ENCODE measurements around the gene RAI14. TPM values are rescaled to one million over a fixed set of nuclear protein-coding genes. Genes with fewer than 3 reads are reported as not detected.

Gene RAI14
- total RNA-seq, 4 donors from 2014 or later: 45.8 to 143 (median 80.5) TPM

DNA sequence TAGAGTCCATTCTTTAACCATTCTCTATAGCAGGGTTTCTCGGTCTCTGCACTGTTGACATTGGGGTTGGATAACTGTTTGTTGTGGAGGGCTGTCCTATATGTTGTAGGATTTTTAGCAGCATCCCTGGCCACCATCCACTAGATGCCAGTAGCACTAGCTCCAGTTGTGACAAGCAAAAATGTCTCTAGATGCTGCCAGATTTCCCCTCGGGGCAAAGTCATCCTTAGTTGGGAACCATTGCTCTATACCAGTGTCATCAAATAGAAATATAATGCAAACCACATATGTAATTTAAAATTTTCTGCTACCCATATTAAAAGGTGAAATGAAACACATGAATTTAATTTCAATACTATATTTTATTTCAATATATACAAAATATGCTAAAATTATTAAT is 185.7 kb downstream of the RAI14 start:
- Histone ChIP-seq H3K27me3 (no peaks in the 10 kb centered on the region), H3K27ac (no peak overlapping the region), H3K4me3 (no peak overlapping the region), H3K9me3 (no peaks in the 10 kb centered on the region), H3K4me1 (peaks cover 0 to 7% (median 0%) of the 10 kb centered on the region in 3 donors), H3K36me3 (no peaks in the 10 kb centered on the region)
- TF ChIP-seq, protein P1, sequence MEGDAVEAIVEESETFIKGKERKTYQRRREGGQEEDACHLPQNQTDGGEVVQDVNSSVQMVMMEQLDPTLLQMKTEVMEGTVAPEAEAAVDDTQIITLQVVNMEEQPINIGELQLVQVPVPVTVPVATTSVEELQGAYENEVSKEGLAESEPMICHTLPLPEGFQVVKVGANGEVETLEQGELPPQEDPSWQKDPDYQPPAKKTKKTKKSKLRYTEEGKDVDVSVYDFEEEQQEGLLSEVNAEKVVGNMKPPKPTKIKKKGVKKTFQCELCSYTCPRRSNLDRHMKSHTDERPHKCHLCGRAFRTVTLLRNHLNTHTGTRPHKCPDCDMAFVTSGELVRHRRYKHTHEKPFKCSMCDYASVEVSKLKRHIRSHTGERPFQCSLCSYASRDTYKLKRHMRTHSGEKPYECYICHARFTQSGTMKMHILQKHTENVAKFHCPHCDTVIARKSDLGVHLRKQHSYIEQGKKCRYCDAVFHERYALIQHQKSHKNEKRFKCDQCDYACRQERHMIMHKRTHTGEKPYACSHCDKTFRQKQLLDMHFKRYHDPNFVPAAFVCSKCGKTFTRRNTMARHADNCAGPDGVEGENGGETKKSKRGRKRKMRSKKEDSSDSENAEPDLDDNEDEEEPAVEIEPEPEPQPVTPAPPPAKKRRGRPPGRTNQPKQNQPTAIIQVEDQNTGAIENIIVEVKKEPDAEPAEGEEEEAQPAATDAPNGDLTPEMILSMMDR (IDR thresholded peaks at IDR 0.05): no peak
- TF ChIP-seq POLR2A (IDR thresholded peaks at IDR 0.05) (no peak), POLR2AphosphoS5 (IDR thresholded peaks at IDR 0.05) (no peak)
- 87 to 93% methylated on average over 2 of the region's 2 CpGs for WGBS, 2 donors (ENCODE audit: low coverage in 1 of 2)
- no peak for ATAC-seq

DNA sequence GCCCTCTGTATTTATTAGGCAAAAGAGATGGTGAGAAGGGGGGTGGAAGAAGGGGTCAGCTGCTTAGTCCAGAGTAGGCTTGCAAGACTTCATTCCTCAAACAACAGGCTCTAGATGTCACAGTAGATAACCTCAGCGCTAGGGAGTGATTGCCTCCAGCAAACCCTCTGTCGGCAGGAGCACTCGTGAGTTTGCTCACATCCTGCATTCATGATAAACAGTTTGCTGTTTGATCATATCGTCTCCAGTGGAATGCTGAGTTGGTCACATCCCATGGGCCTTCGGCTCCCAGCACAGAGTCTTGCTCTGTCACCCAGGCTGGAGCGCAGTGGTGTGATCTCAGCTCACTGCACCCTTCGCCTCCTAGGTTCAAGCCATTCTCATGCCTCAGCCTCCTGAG is 186.4 kb downstream of the RAI14 start:
- ATAC-seq: no peak
- 81 to 95% methylated on average over 3 to 5 of the region's 7 CpGs for WGBS, 2 donors (ENCODE audit: low coverage in 1 of 2)
- H3K4me3 ChIP-seq: no peak overlapping the region
- no peaks in the 10 kb centered on the region for H3K27me3 ChIP-seq
- H3K4me1 ChIP-seq: peaks cover 0 to 7% (median 0%) of the 10 kb centered on the region in 3 donors
- TF ChIP-seq, protein P1 (IDR thresholded peaks at IDR 0.05): no peak
- TF ChIP-seq POLR2AphosphoS5 (IDR thresholded peaks at IDR 0.05): no peak
- no peak for TF ChIP-seq EP300 (IDR thresholded peaks at IDR 0.05)
- TF ChIP-seq POLR2A (IDR thresholded peaks at IDR 0.05): no peak
- H3K9me3 ChIP-seq: no peaks in the 10 kb centered on the region
- no peaks in the 10 kb centered on the region for H3K36me3 ChIP-seq
- no peak overlapping the region for H3K27ac ChIP-seq

DNA sequence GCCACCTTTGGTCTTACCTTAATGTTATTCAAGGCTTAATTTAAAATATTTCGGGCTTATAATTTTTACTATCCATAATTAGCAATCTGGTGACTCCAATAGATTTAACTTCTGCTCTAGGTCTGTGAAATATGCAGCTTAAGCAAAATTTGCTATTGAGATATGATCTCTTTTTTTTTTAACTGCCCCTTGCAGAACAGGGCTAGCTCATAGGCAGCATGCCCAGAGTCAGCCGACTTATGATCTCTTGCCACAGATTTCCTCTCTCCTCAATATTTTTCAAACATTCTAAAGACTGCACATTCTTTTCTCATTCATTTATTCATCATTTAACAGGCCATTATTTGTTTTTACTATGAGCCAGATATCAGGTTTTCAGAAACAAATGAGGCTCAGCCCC is 187.4 kb downstream of the RAI14 start:
- H3K4me1 ChIP-seq: peaks cover 0 to 7% (median 0%) of the 10 kb centered on the region in 3 donors
- no peaks in the 10 kb centered on the region for H3K9me3 ChIP-seq
- TF ChIP-seq POLR2AphosphoS5 (IDR thresholded peaks at IDR 0.05) (no peak), EP300 (IDR thresholded peaks at IDR 0.05) (no peak), POLR2A (IDR thresholded peaks at IDR 0.05) (no peak)
- TF ChIP-seq, protein P1 (IDR thresholded peaks at IDR 0.05): no peak
- H3K27ac ChIP-seq: no peak overlapping the region
- ATAC-seq: no peak
- no peaks in the 10 kb centered on the region for H3K36me3 ChIP-seq
- 70 to 77% methylated on average over 2 of the region's 2 CpGs for whole genome bisulfite sequencing, 2 donors (ENCODE audit: low coverage in 1 of 2)
- H3K4me3 ChIP-seq: no peak overlapping the region
- no peaks in the 10 kb centered on the region for H3K27me3 ChIP-seq

DNA sequence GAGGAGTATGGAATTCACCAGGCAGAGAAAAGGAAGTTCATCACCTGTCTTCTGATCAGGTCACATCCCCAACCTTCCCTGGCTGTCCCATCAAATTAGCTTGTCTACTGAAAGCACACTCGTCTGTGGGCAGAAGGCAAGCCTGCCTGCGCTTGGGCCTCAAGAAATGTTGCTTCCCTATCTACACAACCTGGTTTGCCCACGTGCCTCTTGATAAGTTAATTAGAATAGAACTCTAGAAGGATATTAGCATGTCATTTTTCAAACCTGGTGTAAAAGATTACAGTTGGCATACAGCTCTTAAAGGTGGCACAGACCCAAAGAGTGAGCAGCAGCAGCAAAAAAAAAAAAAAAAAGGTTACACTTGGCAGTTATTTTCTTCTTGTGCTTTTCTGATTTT is 188.0 kb downstream of the RAI14 start:
- 67 to 80% methylated on average over 2 to 3 of the region's 3 CpGs for WGBS, 2 donors (ENCODE audit: low coverage in 1 of 2)
- TF ChIP-seq, protein P1 (IDR thresholded peaks at IDR 0.05): no peak
- no peak for TF ChIP-seq POLR2A (IDR thresholded peaks at IDR 0.05)
- no peak for TF ChIP-seq POLR2AphosphoS5 (IDR thresholded peaks at IDR 0.05)
- no peak for TF ChIP-seq EP300 (IDR thresholded peaks at IDR 0.05)
- Histone ChIP-seq H3K27me3 (no peaks in the 10 kb centered on the region), H3K4me1 (peaks cover 0 to 7% (median 0%) of the 10 kb centered on the region in 3 donors), H3K36me3 (no peaks in the 10 kb centered on the region), H3K4me3 (no peak overlapping the region), H3K9me3 (no peaks in the 10 kb centered on the region), H3K27ac (no peak overlapping the region)
- ATAC-seq: no peak

DNA sequence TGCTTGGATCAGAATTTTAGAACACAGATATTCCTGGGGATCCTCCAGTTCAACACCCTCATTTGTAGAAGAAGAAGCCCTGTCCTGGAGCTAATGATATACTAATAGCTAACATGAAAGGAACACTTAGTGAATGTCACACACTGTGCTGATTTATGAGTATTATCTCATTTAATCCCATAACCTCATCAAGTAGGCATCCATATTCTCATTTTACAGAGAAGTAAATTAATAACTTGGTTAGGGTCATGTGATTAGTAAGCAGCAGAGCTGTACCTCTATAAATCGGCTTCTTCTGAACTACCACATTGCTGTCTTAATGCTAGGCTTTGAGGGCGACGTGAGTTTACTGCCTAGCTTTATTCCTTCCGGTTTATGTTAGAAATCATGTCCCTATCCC is 188.9 kb downstream of the RAI14 start:
- H3K27ac ChIP-seq: no peak overlapping the region
- H3K36me3 ChIP-seq: no peaks in the 10 kb centered on the region
- no peaks in the 10 kb centered on the region for H3K27me3 ChIP-seq
- H3K4me1 ChIP-seq: no peaks in the 10 kb centered on the region
- H3K9me3 ChIP-seq: no peaks in the 10 kb centered on the region
- no peak for ATAC-seq
- TF ChIP-seq EP300 (IDR thresholded peaks at IDR 0.05): no peak
- TF ChIP-seq, protein P1 (IDR thresholded peaks at IDR 0.05): no peak
- no peak for TF ChIP-seq POLR2AphosphoS5 (IDR thresholded peaks at IDR 0.05)
- no peak for TF ChIP-seq POLR2A (IDR thresholded peaks at IDR 0.05)
- H3K4me3 ChIP-seq: no peak overlapping the region
- WGBS, 2 donors (ENCODE audit: low coverage in 1 of 2): 62 to 84% methylated on average over 2 to 4 of the region's 4 CpGs
